Stimulated activated CD4-positive, alpha-beta T cell treated with anti-CD3 and anti-CD28 coated beads, Interleukin-2, amount 100 ng/mL, for 24 hours (primary cell): Measurements from ENCODE around the gene ADCY10.
"Not testable (repeated sequence)": the region's sequence is repeated elsewhere in the genome, so short reads cannot be mapped to it uniquely, and the experiment has no call there.

Experiments used
- DNase-seq, 2 donors: peaks; one replicate each; pipeline ENCODE4 v3.0.0-alpha.2; 2020

ADCY10 gene

GRCh38 chr1:167924543-167925231 is 10.8 kb upstream of the ADCY10 start:
- no peak for DNase-seq

GRCh38 chr1:167924102-167924501 is 10.2 kb upstream of the ADCY10 start:
- DNase-seq, result no peak

- DNase-seq, result no peak
These were observed 9.6 kb upstream of the ADCY10 start for GRCh38 chr1:167923324-167924056.

GRCh38 chr1:167922611-167923074 is 8.7 kb upstream of the ADCY10 start:
- no peak for DNase-seq

- DNase-seq, result no peak
These were observed 8.1 kb upstream of the ADCY10 start for GRCh38 chr1:167922023-167922422.

GRCh38 chr1:167916766-167917511 is 3.0 kb upstream of the ADCY10 start:
- no peak for DNase-seq

DNA sequence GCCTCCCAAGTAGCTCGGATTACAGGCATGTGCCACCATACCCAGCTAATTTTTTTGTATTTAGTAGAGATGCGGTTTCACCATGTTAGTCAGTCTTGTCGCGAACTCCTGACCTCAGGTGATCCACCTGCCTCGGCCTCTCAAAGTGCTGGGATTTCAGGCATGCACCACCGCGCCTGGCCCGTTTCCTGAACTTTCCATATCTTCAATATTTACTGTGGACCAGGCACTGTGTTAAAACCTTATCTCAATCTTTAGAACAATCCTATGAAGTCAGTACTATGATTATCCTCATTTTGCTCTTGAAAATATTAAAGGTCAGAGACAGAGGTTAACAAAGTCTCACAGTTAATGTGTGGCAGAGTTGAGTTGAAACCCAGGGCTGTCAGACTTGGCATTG is 1.6 kb upstream of the ADCY10 start:
- DNase-seq, result no peak

- DNase-seq, result no peak
These were observed 1.6 kb downstream of the ADCY10 start for GRCh38 chr1:167912294-167912693.

DNA sequence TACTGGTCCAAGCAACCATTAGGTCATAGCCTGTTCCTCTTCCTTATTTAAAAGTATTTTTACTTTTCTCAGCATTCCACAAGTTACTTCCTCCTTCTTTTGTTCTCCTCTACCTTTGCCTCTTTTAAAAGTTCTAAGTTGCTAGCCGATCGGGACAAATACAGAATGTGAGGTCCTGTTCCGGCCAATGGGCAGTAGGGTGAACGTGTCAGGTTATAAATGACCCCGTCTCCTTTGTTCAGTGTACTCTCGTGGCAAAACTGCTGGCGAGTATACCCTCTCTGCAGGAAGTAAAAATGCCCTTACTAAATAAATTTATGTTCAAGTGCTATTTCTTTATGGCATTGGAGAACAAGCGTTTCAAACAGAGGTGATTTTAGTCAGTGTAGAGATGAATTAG is 2.5 kb downstream of the ADCY10 start:
- DNase-seq, result no peak

DNA sequence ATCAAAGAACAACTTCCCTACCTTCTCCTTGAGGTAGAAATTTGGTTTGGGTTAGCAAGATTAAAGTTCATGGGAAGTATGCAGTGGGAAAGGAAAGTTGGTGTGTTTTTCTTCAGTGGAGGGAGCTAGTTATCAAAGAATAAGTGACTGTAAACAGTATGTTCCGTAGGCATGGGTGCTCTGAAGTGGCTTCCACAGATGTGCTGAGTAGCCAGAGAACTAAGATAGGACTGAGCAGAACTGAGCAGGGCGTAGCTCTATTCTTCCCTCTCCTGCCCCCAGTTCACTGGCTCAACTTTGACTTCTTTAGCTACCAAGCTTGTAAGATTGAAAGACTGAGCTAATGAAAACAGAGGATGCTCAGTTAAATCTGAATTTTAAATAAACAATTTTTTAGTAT is 3.4 kb downstream of the ADCY10 start:
- no peak for DNase-seq

GRCh38 chr1:167909691-167910180 is 4.2 kb downstream of the ADCY10 start:
- DNase-seq, result no peak

- no peak for DNase-seq
These were observed 8.3 kb downstream of the ADCY10 start for GRCh38 chr1:167905671-167906070.

DNA sequence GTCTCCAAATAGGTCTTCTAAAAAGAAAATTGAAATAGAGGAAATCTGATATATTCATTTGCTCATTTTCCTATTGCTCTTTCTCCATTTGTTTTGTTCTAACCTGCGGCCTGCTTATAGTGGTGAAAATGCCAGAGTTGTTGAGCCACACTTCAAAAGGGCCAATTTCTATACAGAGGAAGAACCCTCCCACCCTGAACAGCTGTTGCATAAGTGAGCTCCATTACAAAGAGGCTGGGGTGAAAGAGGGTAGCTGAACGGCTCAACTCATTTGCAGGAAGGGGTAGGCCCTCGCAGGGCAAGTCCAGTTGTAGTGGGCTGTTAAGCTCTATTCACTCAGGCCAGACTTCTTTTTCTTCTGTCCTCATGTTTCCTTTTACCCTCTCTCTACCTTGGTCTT is 8.8 kb downstream of the ADCY10 start:
- DNase-seq, result no peak

DNA sequence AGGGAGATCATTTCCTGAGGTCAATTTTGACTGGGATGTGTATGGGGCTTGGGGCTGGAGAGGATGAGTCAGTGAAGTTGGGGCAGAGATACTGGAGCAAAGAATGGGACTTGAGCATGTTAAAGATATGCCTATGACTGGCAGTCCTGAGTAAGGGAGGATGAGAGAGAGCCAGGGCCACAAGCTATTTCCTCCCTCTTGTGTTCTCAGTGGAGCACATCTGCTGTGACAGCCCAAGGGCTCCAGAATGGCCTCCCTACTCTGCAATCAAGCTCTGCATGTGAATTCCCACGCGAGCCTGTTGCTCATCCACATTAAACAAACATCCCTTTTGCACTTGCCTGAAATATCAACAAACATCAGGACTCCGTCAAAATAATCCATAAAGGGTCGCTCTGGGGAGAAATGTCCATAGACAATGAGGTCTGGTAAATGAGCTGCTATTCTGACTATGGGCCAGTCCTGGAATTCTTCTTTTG is 9.2 kb downstream of the ADCY10 start:
- no peak for DNase-seq

- no peak for DNase-seq
These were observed 13.0 kb downstream of the ADCY10 start for GRCh38 chr1:167900907-167901306.

DNA sequence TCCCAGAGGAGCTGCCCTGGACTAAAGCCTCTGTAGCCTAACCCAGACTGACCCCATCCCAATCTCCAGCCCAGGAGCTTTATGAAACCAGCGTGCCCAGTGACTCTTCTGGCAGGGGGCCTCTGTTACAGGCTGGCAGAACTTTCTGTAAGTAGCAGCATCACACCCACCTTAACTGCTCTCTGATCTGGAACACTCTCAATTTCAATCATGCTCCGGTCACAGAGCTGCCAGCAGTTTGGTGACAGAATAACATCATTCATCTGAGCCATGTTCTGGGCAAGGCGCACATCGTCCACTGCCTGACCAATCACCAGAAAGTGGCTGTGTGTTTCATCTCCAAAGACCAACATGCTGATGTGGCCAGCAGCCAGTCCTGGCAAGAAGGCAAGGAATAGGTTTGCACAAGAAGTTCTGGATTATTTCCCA is 14.7 kb downstream of the ADCY10 start:
- no peak for DNase-seq

- no peak for DNase-seq
These were observed 15.2 kb downstream of the ADCY10 start for GRCh38 chr1:167898578-167899222.

DNA sequence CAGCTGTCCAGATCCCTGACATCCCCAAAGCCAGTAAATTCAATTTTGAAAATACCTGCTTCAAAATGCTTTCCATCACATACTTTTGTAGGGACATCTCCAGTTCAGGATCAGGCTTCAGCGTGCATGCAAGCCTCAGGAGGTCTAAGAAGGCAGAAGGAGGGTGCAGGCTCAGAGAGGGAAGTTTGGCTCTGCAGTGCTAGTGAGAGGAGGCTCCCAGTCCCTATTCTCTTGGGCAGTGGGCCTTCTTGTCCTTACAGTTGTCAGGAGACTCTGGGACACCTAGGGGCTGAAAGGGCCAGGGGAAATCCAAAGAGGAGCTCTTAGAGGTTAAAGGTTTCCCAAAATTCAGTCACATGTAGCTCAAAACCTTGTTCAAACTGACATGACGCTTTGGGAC is 20.1 kb downstream of the ADCY10 start:
- no peak for DNase-seq

DNA sequence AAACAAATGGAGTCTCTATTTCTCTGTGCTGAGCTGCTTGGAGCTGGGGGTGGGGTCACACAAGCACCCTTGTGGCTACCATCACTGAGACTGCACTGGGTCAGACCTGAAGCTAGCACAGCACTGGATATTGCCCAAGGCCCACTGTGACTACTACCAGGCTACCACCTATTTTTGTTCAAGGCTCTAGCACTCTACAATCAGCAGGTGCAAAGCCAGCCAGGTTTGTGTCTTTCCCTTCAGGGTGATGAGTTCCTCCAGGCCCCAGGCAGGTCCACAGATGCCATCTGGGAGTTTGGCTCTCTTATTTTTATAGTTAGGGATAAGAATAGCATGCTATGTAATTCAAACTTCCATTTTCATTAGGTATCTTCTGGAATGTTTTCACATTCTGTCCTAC is 23.5 kb downstream of the ADCY10 start:
- no peak for DNase-seq

- DNase-seq, result not testable (repeated sequence)
These were observed 26.7 kb downstream of the ADCY10 start for GRCh38 chr1:167887187-167887586.

DNA sequence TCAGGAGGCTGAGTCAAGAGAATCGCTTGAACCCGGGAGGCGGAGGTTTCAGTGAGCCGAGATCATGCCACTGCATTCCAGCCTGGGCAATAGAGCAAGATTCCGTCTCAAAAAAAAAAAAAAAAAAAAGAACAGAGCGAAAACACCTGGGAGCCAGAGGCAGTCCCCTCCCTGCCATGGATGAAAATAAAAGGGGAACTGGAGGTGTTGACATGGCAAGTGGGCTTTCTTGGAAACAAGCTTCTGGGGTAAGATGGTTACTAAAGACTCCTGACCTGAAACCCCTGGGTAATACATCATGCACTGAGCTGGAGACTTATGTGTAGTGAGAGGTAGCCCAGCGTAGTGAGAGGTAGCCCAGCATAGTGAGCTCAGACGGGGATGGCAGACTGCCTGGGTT is 31.6 kb downstream of the ADCY10 start:
- DNase-seq, result no peak

DNA sequence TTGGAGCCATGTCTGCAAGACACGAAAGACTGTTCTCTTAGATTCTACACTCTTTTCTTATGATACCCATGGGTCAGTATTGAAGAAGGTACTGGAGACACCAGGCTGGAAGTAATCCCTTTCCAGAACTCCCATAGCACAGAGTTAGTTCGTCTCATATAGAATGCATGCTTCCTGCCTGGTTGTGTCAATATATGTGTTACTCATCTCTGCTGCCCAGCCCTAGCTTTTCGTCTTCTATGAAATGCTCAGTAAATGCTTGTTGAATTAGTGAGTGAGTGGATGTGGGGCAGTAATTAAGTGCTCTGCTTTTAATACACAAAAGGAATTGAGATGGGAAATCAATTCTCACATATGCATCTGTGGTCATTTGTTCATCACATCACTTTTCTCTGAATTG is 32.1 kb downstream of the ADCY10 start:
- no peak for DNase-seq

- no peak for DNase-seq
These were observed 32.9 kb downstream of the ADCY10 start for GRCh38 chr1:167881069-167881468.
